Measurements from ENCODE around the gene MISP3. TPM values are rescaled to one million over a fixed set of nuclear protein-coding genes. Genes with fewer than 3 reads are reported as not detected.

Gene MISP3
- total and polyA plus RNA-seq, 11 donors, result 3.5 to 28.7 (median 5.7) TPM

DNA sequence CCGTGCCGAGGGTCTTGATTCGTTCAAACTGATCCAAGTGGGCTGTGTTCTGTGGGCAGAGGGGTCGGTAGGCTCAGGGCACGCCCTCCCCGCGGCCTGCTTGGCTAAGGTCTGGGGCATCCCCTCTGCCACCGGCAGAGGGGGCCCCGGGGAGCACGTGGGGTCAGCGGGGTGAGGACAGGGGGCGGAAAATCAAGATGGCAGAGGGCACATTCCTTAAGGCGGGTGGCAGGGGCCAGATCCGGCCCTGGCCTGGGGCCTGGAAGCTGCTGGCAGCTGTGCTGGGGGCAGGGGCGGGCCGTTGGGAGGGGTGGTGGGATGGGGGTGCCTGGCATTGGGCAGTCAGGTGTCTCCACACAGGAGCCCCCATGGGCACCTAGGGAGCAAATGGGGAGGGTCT is 34.3 kb downstream of the MISP3 start:
- peak in 3 of 5 donors; percentile 66 to 68 (median 67) for DNase-seq

GRCh38 chr19:14107581-14108461 is 35.2 kb downstream of the MISP3 start:
- peaks cover 0 to 62% (median 37%) of the 10 kb centered on the region in 9 donors for H3K36me3 ChIP-seq
- TF ChIP-seq POLR2A (IDR thresholded peaks at IDR 0.05) (no peak), CTCF (IDR thresholded peaks at IDR 0.05) (no peak)
- ATAC-seq (peak; percentile 87 to 92 (median 89)), DNase-seq (peak; percentile 76 to 90 (median 83))
- no peaks in the 10 kb centered on the region for H3K9me3 ChIP-seq
- H3K4me3 ChIP-seq, result peak overlapping the region in 3 of 12 donors; percentile 12 to 21 (median 13)
- H3K27me3 ChIP-seq, result no peaks in the 10 kb centered on the region
- peak overlapping the region; percentile 75 to 99 (median 92) for H3K27ac ChIP-seq
- peaks cover 10 to 68% (median 33%) of the 10 kb centered on the region in 12 donors for H3K4me1 ChIP-seq
- intact Hi-C loops (cut with DNase I), result no loop called here
- WGBS, 4 donors, result 49 to 60% (median 55%) methylated on average over 11 to 23 of the region's 23 CpGs

More for the DNA sequence above, 34.3 kb downstream of the MISP3 start:
- WGBS, 4 donors, result 42 to 69% (median 55%) methylated on average over 7 to 16 of the region's 16 CpGs
- TF ChIP-seq CTCF (IDR thresholded peaks at IDR 0.05) (peak in 5 of 12 donors; percentile 8 to 36 (median 20)), POLR2A (IDR thresholded peaks at IDR 0.05) (no peak)
- H3K4me3 ChIP-seq, result peak overlapping the region in 1 of 12 donors; percentile 21
- peak; percentile 44 to 69 (median 55) for ATAC-seq
- no peaks in the 10 kb centered on the region for H3K9me3 ChIP-seq
- H3K27ac ChIP-seq, result peak overlapping the region; percentile 75 to 99 (median 92)
- H3K36me3 ChIP-seq, result peaks cover 0 to 72% (median 46%) of the 10 kb centered on the region in 9 donors
- no peaks in the 10 kb centered on the region for H3K27me3 ChIP-seq
- peaks cover under 1 to 68% (median 26%) of the 10 kb centered on the region in 12 donors for H3K4me1 ChIP-seq
- intact Hi-C loops (cut with DNase I), result no loop called here

- no peak for ATAC-seq
- Histone ChIP-seq H3K4me1 (peaks cover 24 to 91% (median 60%) of the 10 kb centered on the region in 12 donors), H3K36me3 (peaks cover 0 to 36% (median 11%) of the 10 kb centered on the region in 9 donors), H3K27ac (peak overlapping the region in 9 of 12 donors; percentile 32 to 97 (median 47)), H3K4me3 (no peak overlapping the region), H3K27me3 (no peaks in the 10 kb centered on the region), H3K9me3 (no peaks in the 10 kb centered on the region)
- WGBS, 4 donors, result 42 to 58% (median 49%) methylated on average over 2 of the region's 2 CpGs
- intact Hi-C loops (cut with DNase I), result no loop called here
- DNase-seq, result peak in 1 of 5 donors; percentile 20
- TF ChIP-seq CTCF (IDR thresholded peaks at IDR 0.05) (no peak), POLR2A (IDR thresholded peaks at IDR 0.05) (no peak)
Observed at GRCh38 chr19:14110650-14111049, 38.1 kb downstream of the MISP3 start.

DNA sequence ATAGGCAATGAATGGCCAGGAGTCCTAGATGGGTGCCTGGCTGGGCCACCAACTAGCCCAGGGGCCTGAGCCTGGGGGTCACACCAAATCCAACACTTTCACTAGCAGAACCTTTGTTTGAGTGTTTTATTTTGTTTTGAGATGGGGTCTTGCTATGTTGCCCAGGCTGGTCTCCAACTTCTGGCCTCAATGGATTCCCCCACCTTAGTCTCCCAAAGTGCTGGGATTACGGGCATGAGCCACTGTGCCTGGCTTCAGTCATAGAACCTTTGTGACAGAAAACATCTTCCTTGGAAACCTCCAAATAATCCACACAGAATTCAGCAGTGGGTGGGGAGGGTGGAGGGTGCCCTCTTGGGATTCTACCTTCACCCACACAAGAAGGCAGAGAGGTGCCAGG is 38.9 kb downstream of the MISP3 start:
- no peak for TF ChIP-seq CTCF (IDR thresholded peaks at IDR 0.05)
- TF ChIP-seq POLR2A (IDR thresholded peaks at IDR 0.05), result no peak
- Histone ChIP-seq H3K4me3 (no peak overlapping the region), H3K9me3 (no peaks in the 10 kb centered on the region), H3K4me1 (peaks cover 33 to 93% (median 68%) of the 10 kb centered on the region in 12 donors), H3K27me3 (no peaks in the 10 kb centered on the region), H3K27ac (peak overlapping the region in 11 of 12 donors; percentile 32 to 98 (median 94)), H3K36me3 (peaks cover 0 to 28% (median 3%) of the 10 kb centered on the region in 9 donors)
- ATAC-seq, result no peak
- no peak for DNase-seq
- WGBS, 4 donors, result 64 to 77% (median 74%) methylated on average over 1 of the region's 1 CpG
- intact Hi-C loops (cut with DNase I), result no loop called here

All from heart left ventricle (tissue), 16 donors.